IMR-90 (cell line): ENCODE measurements around the gene ADGRG6. TPM values are rescaled to one million over a fixed set of nuclear protein-coding genes. Genes with fewer than 3 reads are reported as not detected.

Source experiments
- ATAC-seq: fragments of 200-7000 bp; cut with Tn5 transposase; 2 replicates; pipeline ENCODE4 v1.9.1; 2020; ENCODE audit warnings: low read depth, mild to moderate bottlenecking, moderate library complexity
- BruUV-seq: library from RNA; stranded (reverse); fragments of 400-500 nt; replicated peaks from 2 replicates; lab custom pipeline; 2021; lab: Mats Ljungman, UMichigan
- CTCF ChIA-PET: fragments of 300-600 bp; formaldehyde crosslinking; extraction: SDS; loops from one replicate; lab custom pipeline; 2021; ENCODE audit warnings: antibody characterized with exemption; lab: Yijun Ruan, JAX
- POLR2A ChIA-PET: fragments of 300-600 bp; sonication (Branson Sonifier 250); formaldehyde crosslinking; loops from one replicate; lab custom pipeline; 2022; ENCODE audit warnings: antibody characterized with exemption; ENCODE audit not compliant: unreplicated experiment; lab: Charles Lee
- DNase-seq: peaks from one replicate; pipeline ENCODE4 v3.0.0; 2013
- H2AFZ ChIP-seq: replicated peaks from 2 replicates; pipeline ENCODE3; 2013; ENCODE audit warnings: low read length, mild to moderate bottlenecking; ENCODE audit not compliant: poor library complexity
- H2AK5ac ChIP-seq: 2 replicates; pipeline ENCODE4 v1.6.1; 2013; ENCODE audit warnings: low read depth, low read length, inconsistent platforms
- H2AK9ac ChIP-seq: replicated peaks from 2 replicates; pipeline ENCODE3; 2013; ENCODE audit warnings: mild to moderate bottlenecking, low read depth, low read length, moderate library complexity; ENCODE audit not compliant: poor library complexity
- H2BK120ac ChIP-seq: 2 replicates; pipeline ENCODE4 v1.6.1; 2013; ENCODE audit warnings: low read depth, low read length, inconsistent platforms
- H2BK15ac ChIP-seq: 3 replicates; pipeline ENCODE4 v1.6.1; 2013; ENCODE audit warnings: low read depth, low read length, inconsistent platforms
- H2BK20ac ChIP-seq: 2 replicates; pipeline ENCODE4 v1.6.1; 2013; ENCODE audit warnings: low read depth, mild to moderate bottlenecking, inconsistent platforms, low read length, moderate library complexity
- H2BK5ac ChIP-seq: 2 replicates; pipeline ENCODE4 v1.6.1; 2013; ENCODE audit warnings: mild to moderate bottlenecking, low read depth, low read length, inconsistent platforms; ENCODE audit not compliant: poor library complexity, severe bottlenecking
- H3K14ac ChIP-seq: replicated peaks from 2 replicates; pipeline ENCODE4 v1.6.1; 2013; ENCODE audit warnings: low read depth, low read length, inconsistent platforms
- H3K18ac ChIP-seq: 2 replicates; pipeline ENCODE4 v1.6.1; 2013; ENCODE audit warnings: low read depth, low read length, control low read depth
- H3K23ac ChIP-seq: 2 replicates; pipeline ENCODE4 v1.6.1; 2013; ENCODE audit warnings: low read depth, low read length, inconsistent platforms
- H3K27ac ChIP-seq: 2 replicates; pipeline ENCODE4 v1.5.1; 2013; ENCODE audit warnings: mild to moderate bottlenecking, control low read depth, low read length; ENCODE audit not compliant: insufficient read depth
- H3K27me3 ChIP-seq: 2 replicates; pipeline ENCODE4 v1.6.1; 2013; ENCODE audit warnings: low read length; ENCODE audit not compliant: control insufficient read depth, insufficient read depth
- H3K36me3 ChIP-seq: 2 replicates; pipeline ENCODE4 v1.6.1; 2013; ENCODE audit warnings: low read length, mixed read lengths; ENCODE audit not compliant: control insufficient read depth, insufficient read depth
- H3K4ac ChIP-seq: 2 replicates; pipeline ENCODE4 v1.6.1; 2013; ENCODE audit warnings: low read depth, low read length, inconsistent platforms
- H3K4me1 ChIP-seq: 2 replicates; pipeline ENCODE4 v1.6.1; 2013; ENCODE audit warnings: low read length, mixed read lengths; ENCODE audit not compliant: control insufficient read depth, insufficient read depth
- H3K4me2 ChIP-seq: 2 replicates; pipeline ENCODE4 v1.6.1; 2013; ENCODE audit warnings: low read depth, mild to moderate bottlenecking, control low read depth, low read length, moderate library complexity
- H3K4me3 ChIP-seq: 2 replicates; pipeline ENCODE4 v1.5.1; 2013; ENCODE audit warnings: low read depth, mild to moderate bottlenecking, control low read depth, low read length, moderate library complexity; ENCODE audit not compliant: insufficient read depth
- H3K56ac ChIP-seq: 2 replicates; pipeline ENCODE4 v1.6.1; 2013; ENCODE audit warnings: low read length, inconsistent platforms; ENCODE audit not compliant: insufficient read depth; ENCODE audit errors: extremely low read depth
- H3K79me1 ChIP-seq, 2 experiments: 2 replicates each; pipeline ENCODE4 v1.6.1; 2013; ENCODE audit warnings: low read length in 2 of 2, inconsistent platforms in 1 of 2, low read depth in 1 of 2
- H3K9ac ChIP-seq: 2 replicates; pipeline ENCODE4 v1.6.1; 2013; ENCODE audit warnings: low read depth, low read length, control low read depth
- H3K9me1 ChIP-seq: 2 replicates; pipeline ENCODE4 v1.6.1; 2013; ENCODE audit warnings: low read length, inconsistent platforms; ENCODE audit not compliant: insufficient read depth
- H3K9me3 ChIP-seq: 2 replicates; pipeline ENCODE4 v1.6.1; 2013; ENCODE audit warnings: low read length; ENCODE audit not compliant: control insufficient read depth, insufficient read depth
- H4K20me1 ChIP-seq: 2 replicates; pipeline ENCODE4 v1.6.1; 2013; ENCODE audit warnings: low read length, inconsistent platforms; ENCODE audit not compliant: insufficient read depth
- H4K5ac ChIP-seq: 2 replicates; pipeline ENCODE4 v1.6.1; 2013; ENCODE audit warnings: mild to moderate bottlenecking, low read depth, low read length, control low read depth
- H4K8ac ChIP-seq, 2 experiments: 2 replicates each; pipeline ENCODE4 v1.6.1; 2013; ENCODE audit warnings: low read depth in 2 of 2, low read length in 2 of 2, control low read depth in 1 of 2, inconsistent platforms in 1 of 2
- H4K91ac ChIP-seq: 2 replicates; pipeline ENCODE4 v1.6.1; 2013; ENCODE audit warnings: low read depth, low read length, inconsistent platforms; ENCODE audit not compliant: insufficient read depth
- CHD1 ChIP-seq: IDR thresholded peaks from 2 replicates; pipeline ENCODE4 v1.6.1; 2012; ENCODE audit warnings: low read depth, low read length, improper control_type of control experiment
- FOS ChIP-seq: fragments of 150-350 bp; IDR thresholded peaks from 2 replicates; pipeline ENCODE4 v1.6.1; 2016; ENCODE audit warnings: low read depth, low read length
- MAFK ChIP-seq: IDR thresholded peaks from 2 replicates; pipeline ENCODE4 v1.6.1; 2012; ENCODE audit warnings: low read depth, low read length, improper control_type of control experiment
- MAZ ChIP-seq: IDR thresholded peaks from 2 replicates; pipeline ENCODE4 v1.6.1; 2012; ENCODE audit warnings: low read depth, mild to moderate bottlenecking, low read length, improper control_type of control experiment, moderate library complexity, borderline replicate concordance
- MXI1 ChIP-seq: IDR thresholded peaks from 2 replicates; pipeline ENCODE4 v1.6.1; 2012; ENCODE audit warnings: low read depth, mild to moderate bottlenecking, low read length, moderate library complexity, borderline replicate concordance
- NFE2L2 ChIP-seq: fragments of 150-350 bp; IDR thresholded peaks from 2 replicates; pipeline ENCODE4 v1.6.1; 2016; ENCODE audit warnings: low read depth, mild to moderate bottlenecking, low read length
- POLR2A ChIP-seq: IDR thresholded peaks from 2 replicates; pipeline ENCODE4 v1.6.1; 2012; ENCODE audit warnings: mild to moderate bottlenecking, low read depth, low read length
- RCOR1 ChIP-seq: IDR thresholded peaks from 2 replicates; pipeline ENCODE4 v1.6.1; 2012; ENCODE audit warnings: mild to moderate bottlenecking, low read length, improper control_type of control experiment; ENCODE audit not compliant: insufficient replicate concordance
- RFX5 ChIP-seq: IDR thresholded peaks from 2 replicates; pipeline ENCODE4 v1.8.0; 2012; ENCODE audit warnings: low read depth, mild to moderate bottlenecking, low read length, moderate library complexity
- USF2 ChIP-seq: fragments of 150-350 bp; IDR thresholded peaks from 2 replicates; pipeline ENCODE4 v1.6.1; 2017; ENCODE audit warnings: mild to moderate bottlenecking, antibody characterized with exemption, low read length, low read depth
- WGBS, 2 experiments: methylation state at CpG; one replicate each; pipeline versions ENCODE4 v1.1.5 to v1.1.7; 2013; ENCODE audit warnings: missing lambda C conversion rate in 2 of 2; ENCODE audit not compliant: insufficient read length in 1 of 2; ENCODE audit errors: extremely low coverage in 2 of 2; 5-methylcytosine and 5-hydroxymethylcytosine counted together
- dilution Hi-C: fragments of 300-500 bp; cut with HindIII; formaldehyde crosslinking; loops from one replicate; pipeline ENCODE4 v1.14.3; 2018; ENCODE audit warnings: low sequenced_read_pairs; ENCODE audit not compliant: unreplicated experiment
- in situ Hi-C: fragments of 300-500 bp; cut with MboI; formaldehyde crosslinking; loops from 3 replicates; pipeline ENCODE4 v1.14.3; 2019; ENCODE audit warnings: low sequenced_read_pairs, inconsistent platforms, mixed read lengths
- intact Hi-C: fragments of 100-400 bp; cut with micrococcal nuclease; formaldehyde crosslinking; loops from 2 replicates; pipeline ENCODE4 v1.10.0; 2022
- polyA plus RNA-seq, 3 experiments: library from polyadenylated mRNA; depleted of rRNA; stranded (reverse); fragments of >200 nt; gene quantifications; 2 replicates each; pipeline ENCODE4 v1.2.3, GENCODE V29; 2012; ENCODE audit warnings: low replicate concordance in 1 of 3
- total RNA-seq: library from RNA; depleted of rRNA; stranded (reverse); fragments of >200 nt; gene quantifications from 2 replicates; pipeline ENCODE4 v1.2.3, GENCODE V29; 2012
- TF ChIP-seq, protein P1 (sequence below): fragments of 150-350 bp; IDR thresholded peaks from 2 replicates; pipeline ENCODE4 v1.6.1; 2016; ENCODE audit warnings: low read depth, mild to moderate bottlenecking, low read length, moderate library complexity, borderline replicate concordance

Gene ADGRG6
- total and polyA plus RNA-seq, 2 of the 4 experiments (the other 2 are of a cell fraction) = 10.0 to 20.3 TPM

- Histone ChIP-seq H2BK15ac (no peak overlapping the region), H4K20me1 (no peaks in the 10 kb centered on the region), H3K27me3 (no peaks in the 10 kb centered on the region), H4K8ac (no peak overlapping the region), H2BK20ac (no peak overlapping the region), H3K36me3 (no peaks in the 10 kb centered on the region), H3K9ac (no peak overlapping the region), H3K23ac (no peak overlapping the region), H2BK120ac (no peak overlapping the region), H2AK5ac (no peak overlapping the region), H3K4ac (no peak overlapping the region), H3K4me1 (peaks cover 5% of the 10 kb centered on the region), H3K4me3 (no peak overlapping the region), H2AK9ac (no peak overlapping the region), H3K27ac (no peak overlapping the region), H2BK5ac (no peak overlapping the region), H4K5ac (no peak overlapping the region; the same call in 1 of the 2 replicates), H2AFZ (no peak overlapping the region), H3K18ac (no peak overlapping the region), H3K56ac (no peak overlapping the region), H3K14ac (no peak overlapping the region), H3K9me1 (no peaks in the 10 kb centered on the region), H3K4me2 (no peak overlapping the region; the same call in 1 of the 2 replicates), H3K79me1 (no peaks in the 10 kb centered on the region), H3K9me3 (no peaks in the 10 kb centered on the region), H4K91ac (no peak overlapping the region)
- dilution Hi-C loops (no loop called here), in situ Hi-C loops (no loop called here), intact Hi-C loops (no loop called here)
- TF ChIP-seq MAFK = no peak
- TF ChIP-seq MAZ = no peak
- TF ChIP-seq CHD1 = no peak
- TF ChIP-seq, protein P1, sequence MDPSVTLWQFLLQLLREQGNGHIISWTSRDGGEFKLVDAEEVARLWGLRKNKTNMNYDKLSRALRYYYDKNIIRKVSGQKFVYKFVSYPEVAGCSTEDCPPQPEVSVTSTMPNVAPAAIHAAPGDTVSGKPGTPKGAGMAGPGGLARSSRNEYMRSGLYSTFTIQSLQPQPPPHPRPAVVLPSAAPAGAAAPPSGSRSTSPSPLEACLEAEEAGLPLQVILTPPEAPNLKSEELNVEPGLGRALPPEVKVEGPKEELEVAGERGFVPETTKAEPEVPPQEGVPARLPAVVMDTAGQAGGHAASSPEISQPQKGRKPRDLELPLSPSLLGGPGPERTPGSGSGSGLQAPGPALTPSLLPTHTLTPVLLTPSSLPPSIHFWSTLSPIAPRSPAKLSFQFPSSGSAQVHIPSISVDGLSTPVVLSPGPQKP = no peak
- TF ChIP-seq RFX5 = no peak
- TF ChIP-seq RCOR1 = no peak
- no peak for TF ChIP-seq NFE2L2
- TF ChIP-seq FOS = no peak
- no peak for TF ChIP-seq POLR2A
- no peak for TF ChIP-seq MXI1
- no peak for TF ChIP-seq USF2
- POLR2A ChIA-PET = no interaction called here
- CTCF ChIA-PET = interaction anchor here (0.6 to 1.1 kb wide), 2 partner anchors 44 to 59 kb away, joined by 3 read pairs; no protein-coding TSS in a partner anchor
- no peak for DNase-seq
- no CpG with 5 or more reads among the region's 3 CpGs for WGBS, 2 experiments
- no TSS peak for BruUV-seq
- ATAC-seq = no peak
Observed at GRCh38 chr6:142329486-142330113, 27.8 kb downstream of the ADGRG6 start.
